PC-3 (cell line): ENCODE data around the gene RNU5D-1.

ENCODE experiments used
- EZH2 ChIP-seq: fragments of 300-600 bp; sonication (generic); IDR thresholded peaks from one replicate; pipeline ENCODE4 v1.6.1; 2017; ENCODE audit warnings: antibody characterized with exemption, mild to moderate bottlenecking, low read length; ENCODE audit not compliant: unreplicated experiment
- TF ChIP-seq, protein P1 (sequence below): fragments of 300-600 bp; sonication (generic); conservative IDR thresholded peaks from 2 replicates; pipeline ENCODE4 v1.5.1; 2017; ENCODE audit warnings: antibody characterized with exemption, low read depth, mild to moderate bottlenecking, low read length

DNA sequence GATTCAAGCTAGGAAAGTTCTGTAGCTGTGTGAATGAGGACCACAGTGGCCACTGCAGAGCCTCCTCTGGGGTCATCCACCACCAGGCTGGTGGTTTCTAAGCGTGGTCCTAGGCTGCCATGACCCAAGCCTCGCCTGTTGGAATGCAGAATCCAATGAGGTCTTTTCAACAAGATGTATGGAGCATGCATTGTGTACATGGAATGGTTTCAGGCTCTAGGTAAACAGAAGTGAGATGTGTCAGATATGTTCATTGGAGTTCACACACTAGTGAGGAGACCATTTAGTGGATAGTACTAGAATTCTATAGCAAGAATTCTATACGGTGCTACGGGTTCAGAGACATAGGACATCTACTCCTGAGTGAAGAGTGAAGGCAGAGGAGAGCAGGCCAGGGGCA, 10.7 kb downstream of the RNU5D-1 start:
- no peak for TF ChIP-seq EZH2
- TF ChIP-seq, protein P1, sequence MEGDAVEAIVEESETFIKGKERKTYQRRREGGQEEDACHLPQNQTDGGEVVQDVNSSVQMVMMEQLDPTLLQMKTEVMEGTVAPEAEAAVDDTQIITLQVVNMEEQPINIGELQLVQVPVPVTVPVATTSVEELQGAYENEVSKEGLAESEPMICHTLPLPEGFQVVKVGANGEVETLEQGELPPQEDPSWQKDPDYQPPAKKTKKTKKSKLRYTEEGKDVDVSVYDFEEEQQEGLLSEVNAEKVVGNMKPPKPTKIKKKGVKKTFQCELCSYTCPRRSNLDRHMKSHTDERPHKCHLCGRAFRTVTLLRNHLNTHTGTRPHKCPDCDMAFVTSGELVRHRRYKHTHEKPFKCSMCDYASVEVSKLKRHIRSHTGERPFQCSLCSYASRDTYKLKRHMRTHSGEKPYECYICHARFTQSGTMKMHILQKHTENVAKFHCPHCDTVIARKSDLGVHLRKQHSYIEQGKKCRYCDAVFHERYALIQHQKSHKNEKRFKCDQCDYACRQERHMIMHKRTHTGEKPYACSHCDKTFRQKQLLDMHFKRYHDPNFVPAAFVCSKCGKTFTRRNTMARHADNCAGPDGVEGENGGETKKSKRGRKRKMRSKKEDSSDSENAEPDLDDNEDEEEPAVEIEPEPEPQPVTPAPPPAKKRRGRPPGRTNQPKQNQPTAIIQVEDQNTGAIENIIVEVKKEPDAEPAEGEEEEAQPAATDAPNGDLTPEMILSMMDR, result no peak
